GM12874 (cell line): Measurements from ENCODE around the gene PXT1.

Experiments
- CTCF ChIP-seq: IDR thresholded peaks from 2 replicates; pipeline ENCODE4 v1.5.1; 2011; ENCODE audit warnings: low read depth, mild to moderate bottlenecking, control low read depth, low read length, moderate library complexity; ENCODE audit not compliant: insufficient read depth

PXT1 gene

GRCh38 chr6:36426622-36427021 lies 16.0 kb downstream of the PXT1 start:
- TF ChIP-seq CTCF = no peak

GRCh38 chr6:36423101-36423824 lies 19.4 kb downstream of the PXT1 start:
- TF ChIP-seq CTCF = peak; percentile 64

GRCh38 chr6:36422714-36423100 lies 19.9 kb downstream of the PXT1 start:
- no peak for TF ChIP-seq CTCF

GRCh38 chr6:36419310-36419709 lies 23.3 kb downstream of the PXT1 start:
- no peak for TF ChIP-seq CTCF

- TF ChIP-seq CTCF = no peak
Measured at GRCh38 chr6:36418558-36418957, 24.1 kb downstream of the PXT1 start.

- no peak for TF ChIP-seq CTCF
Measured at GRCh38 chr6:36414481-36414880, 28.2 kb downstream of the PXT1 start.

GRCh38 chr6:36413489-36414480 lies 28.9 kb downstream of the PXT1 start:
- no peak for TF ChIP-seq CTCF
